H9 (cell line): Measurements from ENCODE around the gene CFAP157. TPM values are rescaled to one million over a fixed set of nuclear protein-coding genes. Genes with fewer than 3 reads are reported as not detected.

Source experiments
- DNase-seq: peaks from one replicate; pipeline ENCODE4 v3.0.0-alpha.2; 2017
- H2AFZ ChIP-seq: one replicate; pipeline ENCODE4 v1.6.1; 2013; ENCODE audit warnings: mild to moderate bottlenecking, low read length, control low read depth, moderate library complexity
- H2AK5ac ChIP-seq: 2 replicates; pipeline ENCODE4 v1.6.1; 2013; ENCODE audit warnings: low read length, control low read depth, mixed read lengths; ENCODE audit not compliant: insufficient read length
- H2BK120ac ChIP-seq: one replicate; pipeline ENCODE4 v1.6.1; 2013; ENCODE audit warnings: low read depth, mild to moderate bottlenecking, low read length, control low read depth, inconsistent platforms; ENCODE audit not compliant: poor library complexity, severe bottlenecking
- H2BK12ac ChIP-seq: 2 replicates; pipeline ENCODE4 v1.6.1; 2013; ENCODE audit warnings: low read length, control low read depth, mixed read lengths, low read depth; ENCODE audit not compliant: insufficient read length
- H2BK15ac ChIP-seq: 2 replicates; pipeline ENCODE4 v1.6.1; 2013; ENCODE audit warnings: low read depth, low read length, control low read depth
- H2BK20ac ChIP-seq: one replicate; pipeline ENCODE4 v1.6.1; 2013; ENCODE audit warnings: low read depth, mild to moderate bottlenecking, low read length, control low read depth, inconsistent platforms; ENCODE audit not compliant: poor library complexity, severe bottlenecking
- H2BK5ac ChIP-seq: 2 replicates; pipeline ENCODE4 v1.6.1; 2013; ENCODE audit warnings: low read length, control low read depth, mixed read lengths; ENCODE audit not compliant: insufficient read length
- H3K14ac ChIP-seq: 2 replicates; pipeline ENCODE4 v1.6.1; 2013; ENCODE audit warnings: low read length, control low read depth; ENCODE audit not compliant: insufficient read depth
- H3K18ac ChIP-seq: 2 replicates; pipeline ENCODE4 v1.6.1; 2013; ENCODE audit warnings: low read depth, mild to moderate bottlenecking, mixed read lengths, low read length, control low read depth; ENCODE audit not compliant: insufficient read length
- H3K23ac ChIP-seq: 2 replicates; pipeline ENCODE4 v1.6.1; 2013; ENCODE audit warnings: low read length, control low read depth, mixed read lengths, low read depth; ENCODE audit not compliant: insufficient read length
- H3K23me2 ChIP-seq: 2 replicates; pipeline ENCODE4 v1.6.1; 2013; ENCODE audit warnings: low read depth, mild to moderate bottlenecking, mixed read lengths, low read length, control low read depth; ENCODE audit not compliant: insufficient read length, poor library complexity, severe bottlenecking
- H3K27ac ChIP-seq: 2 replicates; pipeline ENCODE4 v1.5.1; 2013; ENCODE audit warnings: low read length, control low read depth, mixed read lengths, low read depth; ENCODE audit not compliant: insufficient read length
- H3K27me3 ChIP-seq: 2 replicates; pipeline ENCODE4 v1.6.1; 2013; ENCODE audit warnings: low read length, control low read depth, inconsistent platforms; ENCODE audit not compliant: insufficient read depth
- H3K4ac ChIP-seq: 2 replicates; pipeline ENCODE4 v1.6.1; 2013; ENCODE audit warnings: low read depth, mild to moderate bottlenecking, control low read depth, inconsistent platforms, low read length, moderate library complexity
- H3K4me1 ChIP-seq: 2 replicates; pipeline ENCODE4 v1.6.1; 2013; ENCODE audit warnings: low read length, control low read depth, inconsistent platforms; ENCODE audit not compliant: insufficient read depth
- H3K4me2 ChIP-seq: 2 replicates; pipeline ENCODE4 v1.6.1; 2013; ENCODE audit warnings: low read length, control low read depth, mixed read lengths; ENCODE audit not compliant: insufficient read length, insufficient read depth
- H3K56ac ChIP-seq: 2 replicates; pipeline ENCODE4 v1.6.1; 2013; ENCODE audit warnings: low read depth, mild to moderate bottlenecking, mixed read lengths, low read length, control low read depth; ENCODE audit not compliant: insufficient read length
- H3K79me1 ChIP-seq: 2 replicates; pipeline ENCODE4 v1.6.1; 2013; ENCODE audit warnings: low read depth, mild to moderate bottlenecking, moderate library complexity, low read length, control low read depth, inconsistent platforms; ENCODE audit not compliant: insufficient read depth, poor library complexity, severe bottlenecking
- H3K79me2 ChIP-seq: 2 replicates; pipeline ENCODE4 v1.6.1; 2013; ENCODE audit warnings: low read length, control low read depth, inconsistent platforms; ENCODE audit not compliant: insufficient read depth
- H3K9ac ChIP-seq: 2 replicates; pipeline ENCODE4 v1.6.1; 2013; ENCODE audit warnings: low read length, control low read depth, mixed read lengths; ENCODE audit not compliant: insufficient read length; ENCODE audit errors: extremely low read depth
- H3K9me3 ChIP-seq: one replicate; pipeline ENCODE4 v1.6.1; 2013; ENCODE audit warnings: low read depth, low read length, inconsistent platforms; ENCODE audit not compliant: control insufficient read depth
- H3T11ph ChIP-seq: one replicate; pipeline ENCODE4 v1.6.1; 2013; ENCODE audit warnings: mild to moderate bottlenecking, low read length, control low read depth, inconsistent platforms
- H4K20me1 ChIP-seq: one replicate; pipeline ENCODE4 v1.6.1; 2013; ENCODE audit not compliant: control insufficient read depth, insufficient read length, insufficient read depth
- H4K5ac ChIP-seq: 2 replicates; pipeline ENCODE4 v1.6.1; 2013; ENCODE audit warnings: low read depth, mild to moderate bottlenecking, mixed read lengths, low read length, control low read depth; ENCODE audit not compliant: insufficient read length
- H4K8ac ChIP-seq: replicated peaks from 2 replicates; pipeline ENCODE4 v1.6.1; 2013; ENCODE audit warnings: low read length, control low read depth, mixed read lengths, low read depth; ENCODE audit not compliant: insufficient read length
- H4K91ac ChIP-seq: 2 replicates; pipeline ENCODE4 v1.6.1; 2013; ENCODE audit warnings: low read depth, mild to moderate bottlenecking, moderate library complexity, mixed read lengths, low read length, control low read depth; ENCODE audit not compliant: insufficient read length
- H3K27ac Mint-ChIP-seq, 3 experiments: 2 replicates in 2 of 3; 3 replicates in 1 of 3; pipeline ENCODE4 v1.8.0; 2020 to 2021; ENCODE audit warnings: mixed read lengths in 3 of 3, mild to moderate bottlenecking in 1 of 3, moderate library complexity in 1 of 3
- H3K27me3 Mint-ChIP-seq: 2 replicates; pipeline ENCODE4 v1.8.0; 2021; ENCODE audit warnings: low read depth, mild to moderate bottlenecking, moderate library complexity, mixed read lengths
- H3K36me3 Mint-ChIP-seq, 3 experiments: 2 replicates in 2 of 3; 3 replicates in 1 of 3; pipeline ENCODE4 v1.8.0; 2020 to 2021; ENCODE audit warnings: low read depth in 3 of 3, mixed read lengths in 3 of 3; ENCODE audit not compliant: insufficient read depth in 1 of 3
- H3K4me1 Mint-ChIP-seq, 2 experiments: 2 replicates each; pipeline ENCODE4 v1.8.0; 2020; ENCODE audit warnings: mixed read lengths in 2 of 2
- H3K4me3 Mint-ChIP-seq, 2 experiments: 2 replicates in 1 of 2; 3 replicates in 1 of 2; pipeline ENCODE4 v1.8.0; 2020 to 2021; ENCODE audit warnings: mild to moderate bottlenecking in 2 of 2, mixed read lengths in 2 of 2, moderate library complexity in 1 of 2
- H3K9me3 Mint-ChIP-seq, 2 experiments: 2 replicates in 1 of 2; 3 replicates in 1 of 2; pipeline ENCODE4 v1.8.0; 2020; ENCODE audit warnings: mild to moderate bottlenecking in 2 of 2, mixed read lengths in 2 of 2, moderate library complexity in 1 of 2
- WGBS: extraction: QIAGEN DNeasy Blood & Tissue Kit; methylation state at CpG from one replicate; pipeline ENCODE4 v1.1.7; 2013; ENCODE audit warnings: missing lambda C conversion rate, low lambda C conversion rate, mixed read lengths; ENCODE audit not compliant: insufficient read length; ENCODE audit errors: extremely low coverage; 5-methylcytosine and 5-hydroxymethylcytosine counted together
- total RNA-seq: library from RNA; stranded (reverse); gene quantifications from 2 replicates; pipeline ENCODE4 v1.2.1, GENCODE V29; 2021
- TF ChIP-seq, protein P1 (sequence below): fragments of 200-600 bp; sonication (generic); conservative IDR thresholded peaks from 3 replicates; pipeline ENCODE4 v1.8.0; 2021; ENCODE audit warnings: antibody characterized with exemption, mild to moderate bottlenecking

Gene CFAP157
- total RNA-seq, 1 experiment from 2014 or later: 0.22 TPM

DNA sequence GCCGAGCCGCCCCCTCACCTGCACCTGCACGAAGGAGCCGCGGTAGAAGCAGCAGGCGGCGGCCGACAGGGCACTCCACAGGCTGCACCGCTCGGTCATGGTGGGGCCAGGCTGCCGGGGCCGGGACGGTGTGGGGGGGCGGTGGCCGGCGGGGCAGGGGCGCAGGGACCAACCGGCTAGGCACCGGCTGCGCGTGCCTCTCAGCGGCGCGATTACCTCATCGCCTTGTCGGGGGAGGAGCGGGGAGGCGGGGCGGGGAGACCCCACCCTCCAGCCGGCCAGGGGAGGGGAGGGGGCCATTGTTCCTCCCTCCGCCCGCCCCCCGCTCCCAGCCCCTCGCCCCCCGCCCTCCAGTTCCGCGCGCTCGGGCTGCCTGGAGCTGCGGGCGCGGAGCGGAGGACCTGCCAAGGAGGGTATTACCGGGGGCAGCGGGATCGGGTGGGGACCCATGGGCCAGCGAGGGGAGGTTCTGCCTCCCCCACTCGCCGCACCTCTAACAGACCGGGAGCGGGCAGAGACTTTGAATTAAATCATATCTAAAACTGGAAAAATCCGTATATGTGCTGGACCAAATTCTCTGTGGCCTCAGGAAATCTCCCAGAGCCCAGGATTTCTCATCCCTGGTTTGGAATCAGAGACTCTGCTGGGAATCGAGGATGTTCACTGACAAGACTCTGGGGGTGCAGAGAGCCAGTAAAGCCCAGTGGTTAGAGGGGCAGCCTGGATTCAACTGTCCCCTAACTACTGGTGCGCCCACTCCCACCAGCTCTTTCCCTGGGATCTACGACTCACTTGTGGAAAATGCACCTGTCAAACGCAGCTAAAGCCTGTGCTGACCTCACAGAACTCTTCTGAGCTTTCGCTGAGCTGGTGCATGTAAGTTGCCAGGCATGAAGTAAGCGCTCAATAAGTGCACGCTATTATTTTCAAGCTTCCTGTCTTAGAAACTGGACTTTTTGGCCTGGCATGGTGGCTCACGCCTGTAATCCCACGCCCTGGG is 48.6 kb downstream of the CFAP157 start:
- H3K4ac ChIP-seq: no peak overlapping the region
- H3K27me3 Mint-ChIP-seq: peaks cover 52% of the 10 kb centered on the region
- TF ChIP-seq, protein P1, sequence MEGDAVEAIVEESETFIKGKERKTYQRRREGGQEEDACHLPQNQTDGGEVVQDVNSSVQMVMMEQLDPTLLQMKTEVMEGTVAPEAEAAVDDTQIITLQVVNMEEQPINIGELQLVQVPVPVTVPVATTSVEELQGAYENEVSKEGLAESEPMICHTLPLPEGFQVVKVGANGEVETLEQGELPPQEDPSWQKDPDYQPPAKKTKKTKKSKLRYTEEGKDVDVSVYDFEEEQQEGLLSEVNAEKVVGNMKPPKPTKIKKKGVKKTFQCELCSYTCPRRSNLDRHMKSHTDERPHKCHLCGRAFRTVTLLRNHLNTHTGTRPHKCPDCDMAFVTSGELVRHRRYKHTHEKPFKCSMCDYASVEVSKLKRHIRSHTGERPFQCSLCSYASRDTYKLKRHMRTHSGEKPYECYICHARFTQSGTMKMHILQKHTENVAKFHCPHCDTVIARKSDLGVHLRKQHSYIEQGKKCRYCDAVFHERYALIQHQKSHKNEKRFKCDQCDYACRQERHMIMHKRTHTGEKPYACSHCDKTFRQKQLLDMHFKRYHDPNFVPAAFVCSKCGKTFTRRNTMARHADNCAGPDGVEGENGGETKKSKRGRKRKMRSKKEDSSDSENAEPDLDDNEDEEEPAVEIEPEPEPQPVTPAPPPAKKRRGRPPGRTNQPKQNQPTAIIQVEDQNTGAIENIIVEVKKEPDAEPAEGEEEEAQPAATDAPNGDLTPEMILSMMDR: no peak
- DNase-seq: peak; percentile 82
- peaks cover 3% of the 10 kb centered on the region; the same call in 1 of the 2 replicates for H3K4me1 ChIP-seq
- no peak overlapping the region for H3K27ac ChIP-seq
- H2BK15ac ChIP-seq: no peak overlapping the region
- H3K14ac ChIP-seq: peak overlapping the region; percentile 83; the same call in 1 of the 2 replicates
- H2BK20ac ChIP-seq: no peak overlapping the region
- no peaks in the 10 kb centered on the region for H3K9me3 ChIP-seq
- no peak overlapping the region for H3K23ac ChIP-seq
- H3K9ac ChIP-seq: no peak overlapping the region
- no peak overlapping the region for H2BK12ac ChIP-seq
- H2BK120ac ChIP-seq: no peak overlapping the region
- no peaks in the 10 kb centered on the region for H3K9me3 Mint-ChIP-seq
- H2AFZ ChIP-seq: no peak overlapping the region
- peaks cover 3 to 6% of the 10 kb centered on the region in 2 experiments; a peak in 2 of 4 replicates for H3K4me1 Mint-ChIP-seq
- peaks cover 0 to 4% (median 0%) of the 10 kb centered on the region in 3 experiments; a peak in 1 of 7 replicates for H3K36me3 Mint-ChIP-seq
- H3T11ph ChIP-seq: no peak overlapping the region
- H2BK5ac ChIP-seq: no peak overlapping the region
- peak overlapping the region; percentile 49 for H3K4me2 ChIP-seq
- H4K91ac ChIP-seq: no peak overlapping the region
- no peak overlapping the region for H4K8ac ChIP-seq
- no peaks in the 10 kb centered on the region for H3K79me1 ChIP-seq
- peak overlapping the region; percentile 53 to 76 for H3K4me3 Mint-ChIP-seq
- H3K27ac Mint-ChIP-seq: no peak overlapping the region
- H3K56ac ChIP-seq: no peak overlapping the region
- no peaks in the 10 kb centered on the region for H3K79me2 ChIP-seq
- H3K23me2 ChIP-seq: peaks cover 6% of the 10 kb centered on the region
- no peak overlapping the region for H4K5ac ChIP-seq
- H4K20me1 ChIP-seq: no peaks in the 10 kb centered on the region
- no peak overlapping the region for H3K18ac ChIP-seq
- no peak overlapping the region for H2AK5ac ChIP-seq
- no peaks in the 10 kb centered on the region; the same call in 1 of the 2 replicates for H3K27me3 ChIP-seq
- no CpG with 5 or more reads among the region's 61 CpGs for WGBS
